H9 (cell line): ENCODE results near the gene GTF2F2. TPM values are rescaled to one million over a fixed set of nuclear protein-coding genes. Genes with fewer than 3 reads are reported as not detected.
A peak's percentile ranks its signal among the peaks of the same experiment; 100 is the strongest.

ENCODE experiments used
- DNase-seq: peaks from one replicate; pipeline ENCODE4 v3.0.0-alpha.2; 2017
- H2AFZ ChIP-seq: one replicate; pipeline ENCODE4 v1.6.1; 2013; ENCODE audit warnings: mild to moderate bottlenecking, low read length, control low read depth, moderate library complexity
- H2AK5ac ChIP-seq: 2 replicates; pipeline ENCODE4 v1.6.1; 2013; ENCODE audit warnings: low read length, control low read depth, mixed read lengths; ENCODE audit not compliant: insufficient read length
- H2BK120ac ChIP-seq: one replicate; pipeline ENCODE4 v1.6.1; 2013; ENCODE audit warnings: low read depth, mild to moderate bottlenecking, low read length, control low read depth, inconsistent platforms; ENCODE audit not compliant: poor library complexity, severe bottlenecking
- H2BK12ac ChIP-seq: 2 replicates; pipeline ENCODE4 v1.6.1; 2013; ENCODE audit warnings: low read length, control low read depth, mixed read lengths, low read depth; ENCODE audit not compliant: insufficient read length
- H2BK15ac ChIP-seq: 2 replicates; pipeline ENCODE4 v1.6.1; 2013; ENCODE audit warnings: low read depth, low read length, control low read depth
- H2BK20ac ChIP-seq: one replicate; pipeline ENCODE4 v1.6.1; 2013; ENCODE audit warnings: low read depth, mild to moderate bottlenecking, low read length, control low read depth, inconsistent platforms; ENCODE audit not compliant: poor library complexity, severe bottlenecking
- H2BK5ac ChIP-seq: 2 replicates; pipeline ENCODE4 v1.6.1; 2013; ENCODE audit warnings: low read length, control low read depth, mixed read lengths; ENCODE audit not compliant: insufficient read length
- H3K14ac ChIP-seq: 2 replicates; pipeline ENCODE4 v1.6.1; 2013; ENCODE audit warnings: low read length, control low read depth; ENCODE audit not compliant: insufficient read depth
- H3K18ac ChIP-seq: 2 replicates; pipeline ENCODE4 v1.6.1; 2013; ENCODE audit warnings: low read depth, mild to moderate bottlenecking, mixed read lengths, low read length, control low read depth; ENCODE audit not compliant: insufficient read length
- H3K23ac ChIP-seq: 2 replicates; pipeline ENCODE4 v1.6.1; 2013; ENCODE audit warnings: low read length, control low read depth, mixed read lengths, low read depth; ENCODE audit not compliant: insufficient read length
- H3K23me2 ChIP-seq: 2 replicates; pipeline ENCODE4 v1.6.1; 2013; ENCODE audit warnings: low read depth, mild to moderate bottlenecking, mixed read lengths, low read length, control low read depth; ENCODE audit not compliant: insufficient read length, poor library complexity, severe bottlenecking
- H3K27ac ChIP-seq: 2 replicates; pipeline ENCODE4 v1.5.1; 2013; ENCODE audit warnings: low read length, control low read depth, mixed read lengths, low read depth; ENCODE audit not compliant: insufficient read length
- H3K27me3 ChIP-seq: 2 replicates; pipeline ENCODE4 v1.6.1; 2013; ENCODE audit warnings: low read length, control low read depth, inconsistent platforms; ENCODE audit not compliant: insufficient read depth
- H3K4ac ChIP-seq: 2 replicates; pipeline ENCODE4 v1.6.1; 2013; ENCODE audit warnings: low read depth, mild to moderate bottlenecking, control low read depth, inconsistent platforms, low read length, moderate library complexity
- H3K4me1 ChIP-seq: 2 replicates; pipeline ENCODE4 v1.6.1; 2013; ENCODE audit warnings: low read length, control low read depth, inconsistent platforms; ENCODE audit not compliant: insufficient read depth
- H3K4me2 ChIP-seq: 2 replicates; pipeline ENCODE4 v1.6.1; 2013; ENCODE audit warnings: low read length, control low read depth, mixed read lengths; ENCODE audit not compliant: insufficient read length, insufficient read depth
- H3K56ac ChIP-seq: 2 replicates; pipeline ENCODE4 v1.6.1; 2013; ENCODE audit warnings: low read depth, mild to moderate bottlenecking, mixed read lengths, low read length, control low read depth; ENCODE audit not compliant: insufficient read length
- H3K79me1 ChIP-seq: 2 replicates; pipeline ENCODE4 v1.6.1; 2013; ENCODE audit warnings: low read depth, mild to moderate bottlenecking, moderate library complexity, low read length, control low read depth, inconsistent platforms; ENCODE audit not compliant: insufficient read depth, poor library complexity, severe bottlenecking
- H3K79me2 ChIP-seq: 2 replicates; pipeline ENCODE4 v1.6.1; 2013; ENCODE audit warnings: low read length, control low read depth, inconsistent platforms; ENCODE audit not compliant: insufficient read depth
- H3K9ac ChIP-seq: 2 replicates; pipeline ENCODE4 v1.6.1; 2013; ENCODE audit warnings: low read length, control low read depth, mixed read lengths; ENCODE audit not compliant: insufficient read length; ENCODE audit errors: extremely low read depth
- H3K9me3 ChIP-seq: one replicate; pipeline ENCODE4 v1.6.1; 2013; ENCODE audit warnings: low read depth, low read length, inconsistent platforms; ENCODE audit not compliant: control insufficient read depth
- H3T11ph ChIP-seq: one replicate; pipeline ENCODE4 v1.6.1; 2013; ENCODE audit warnings: mild to moderate bottlenecking, low read length, control low read depth, inconsistent platforms
- H4K20me1 ChIP-seq: one replicate; pipeline ENCODE4 v1.6.1; 2013; ENCODE audit not compliant: control insufficient read depth, insufficient read length, insufficient read depth
- H4K5ac ChIP-seq: 2 replicates; pipeline ENCODE4 v1.6.1; 2013; ENCODE audit warnings: low read depth, mild to moderate bottlenecking, mixed read lengths, low read length, control low read depth; ENCODE audit not compliant: insufficient read length
- H4K8ac ChIP-seq: replicated peaks from 2 replicates; pipeline ENCODE4 v1.6.1; 2013; ENCODE audit warnings: low read length, control low read depth, mixed read lengths, low read depth; ENCODE audit not compliant: insufficient read length
- H4K91ac ChIP-seq: 2 replicates; pipeline ENCODE4 v1.6.1; 2013; ENCODE audit warnings: low read depth, mild to moderate bottlenecking, moderate library complexity, mixed read lengths, low read length, control low read depth; ENCODE audit not compliant: insufficient read length
- H3K27ac Mint-ChIP-seq, 3 experiments: 2 replicates in 2 of 3; 3 replicates in 1 of 3; pipeline ENCODE4 v1.8.0; 2020 to 2021; ENCODE audit warnings: mixed read lengths in 3 of 3, mild to moderate bottlenecking in 1 of 3, moderate library complexity in 1 of 3
- H3K27me3 Mint-ChIP-seq: 2 replicates; pipeline ENCODE4 v1.8.0; 2021; ENCODE audit warnings: low read depth, mild to moderate bottlenecking, moderate library complexity, mixed read lengths
- H3K36me3 Mint-ChIP-seq, 3 experiments: 2 replicates in 2 of 3; 3 replicates in 1 of 3; pipeline ENCODE4 v1.8.0; 2020 to 2021; ENCODE audit warnings: low read depth in 3 of 3, mixed read lengths in 3 of 3; ENCODE audit not compliant: insufficient read depth in 1 of 3
- H3K4me1 Mint-ChIP-seq, 2 experiments: 2 replicates each; pipeline ENCODE4 v1.8.0; 2020; ENCODE audit warnings: mixed read lengths in 2 of 2
- H3K4me3 Mint-ChIP-seq, 2 experiments: 2 replicates in 1 of 2; 3 replicates in 1 of 2; pipeline ENCODE4 v1.8.0; 2020 to 2021; ENCODE audit warnings: mild to moderate bottlenecking in 2 of 2, mixed read lengths in 2 of 2, moderate library complexity in 1 of 2
- H3K9me3 Mint-ChIP-seq, 2 experiments: 2 replicates in 1 of 2; 3 replicates in 1 of 2; pipeline ENCODE4 v1.8.0; 2020; ENCODE audit warnings: mild to moderate bottlenecking in 2 of 2, mixed read lengths in 2 of 2, moderate library complexity in 1 of 2
- WGBS: extraction: QIAGEN DNeasy Blood & Tissue Kit; methylation state at CpG from one replicate; pipeline ENCODE4 v1.1.7; 2013; ENCODE audit warnings: missing lambda C conversion rate, low lambda C conversion rate, mixed read lengths; ENCODE audit not compliant: insufficient read length; ENCODE audit errors: extremely low coverage; 5-methylcytosine and 5-hydroxymethylcytosine counted together
- total RNA-seq: library from RNA; stranded (reverse); gene quantifications from 2 replicates; pipeline ENCODE4 v1.2.1, GENCODE V29; 2021
- TF ChIP-seq, protein P1 (sequence below): fragments of 200-600 bp; sonication (generic); conservative IDR thresholded peaks from 3 replicates; pipeline ENCODE4 v1.8.0; 2021; ENCODE audit warnings: antibody characterized with exemption, mild to moderate bottlenecking

Gene GTF2F2
- total RNA-seq, 1 experiment from 2014 or later: 29.6 TPM

DNA sequence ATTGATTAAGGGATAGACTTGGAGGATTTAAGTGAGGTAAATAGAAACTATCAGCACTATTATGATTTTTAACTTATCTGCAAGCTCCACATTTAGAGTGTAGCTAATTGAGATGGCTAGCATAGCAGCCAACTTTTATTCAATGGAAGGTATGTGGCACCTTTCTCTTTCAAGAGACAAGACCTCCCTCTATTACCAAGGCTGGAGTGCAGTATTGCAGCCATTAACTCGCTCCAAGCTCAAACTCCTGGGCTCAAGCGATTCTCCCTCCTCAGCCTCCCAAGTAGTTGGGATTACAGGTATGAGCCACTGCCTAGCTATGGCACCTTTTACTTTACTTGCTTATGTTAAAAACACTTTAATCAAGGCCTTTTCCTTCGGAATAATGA, 212.5 kb downstream of the GTF2F2 start:
- Histone ChIP-seq H3K27me3 (no peaks in the 10 kb centered on the region), H3K14ac (no peak overlapping the region), H4K5ac (no peak overlapping the region), H4K91ac (no peak overlapping the region), H2BK15ac (no peak overlapping the region), H3K4me1 (no peaks in the 10 kb centered on the region), H3K4ac (no peak overlapping the region), H2BK5ac (no peak overlapping the region), H3T11ph (no peak overlapping the region), H2AK5ac (no peak overlapping the region), H3K23me2 (no peaks in the 10 kb centered on the region), H2BK12ac (no peak overlapping the region), H2BK120ac (no peak overlapping the region), H3K23ac (no peak overlapping the region), H2BK20ac (no peak overlapping the region), H3K27ac (no peak overlapping the region), H3K56ac (no peak overlapping the region), H3K4me2 (no peak overlapping the region), H3K9me3 (no peaks in the 10 kb centered on the region), H3K18ac (no peak overlapping the region), H2AFZ (no peak overlapping the region), H3K79me1 (no peaks in the 10 kb centered on the region), H4K20me1 (no peaks in the 10 kb centered on the region), H3K9ac (no peak overlapping the region), H4K8ac (no peak overlapping the region), H3K79me2 (no peaks in the 10 kb centered on the region)
- Mint-ChIP-seq H3K4me1 (peaks cover 22 to 41% of the 10 kb centered on the region in 2 experiments), H3K27me3 (no peaks in the 10 kb centered on the region), H3K27ac (peak overlapping the region in 2 of 3 experiments; percentile 22 to 25; a peak in 1 of 7 replicates), H3K9me3 (no peaks in the 10 kb centered on the region), H3K4me3 (no peak overlapping the region), H3K36me3 (peaks cover 22 to 39% (median 26%) of the 10 kb centered on the region in 3 experiments; a peak in 6 of 7 replicates)
- no peak for DNase-seq
- no CpG with 5 or more reads among the region's 3 CpGs for WGBS
- TF ChIP-seq, protein P1, sequence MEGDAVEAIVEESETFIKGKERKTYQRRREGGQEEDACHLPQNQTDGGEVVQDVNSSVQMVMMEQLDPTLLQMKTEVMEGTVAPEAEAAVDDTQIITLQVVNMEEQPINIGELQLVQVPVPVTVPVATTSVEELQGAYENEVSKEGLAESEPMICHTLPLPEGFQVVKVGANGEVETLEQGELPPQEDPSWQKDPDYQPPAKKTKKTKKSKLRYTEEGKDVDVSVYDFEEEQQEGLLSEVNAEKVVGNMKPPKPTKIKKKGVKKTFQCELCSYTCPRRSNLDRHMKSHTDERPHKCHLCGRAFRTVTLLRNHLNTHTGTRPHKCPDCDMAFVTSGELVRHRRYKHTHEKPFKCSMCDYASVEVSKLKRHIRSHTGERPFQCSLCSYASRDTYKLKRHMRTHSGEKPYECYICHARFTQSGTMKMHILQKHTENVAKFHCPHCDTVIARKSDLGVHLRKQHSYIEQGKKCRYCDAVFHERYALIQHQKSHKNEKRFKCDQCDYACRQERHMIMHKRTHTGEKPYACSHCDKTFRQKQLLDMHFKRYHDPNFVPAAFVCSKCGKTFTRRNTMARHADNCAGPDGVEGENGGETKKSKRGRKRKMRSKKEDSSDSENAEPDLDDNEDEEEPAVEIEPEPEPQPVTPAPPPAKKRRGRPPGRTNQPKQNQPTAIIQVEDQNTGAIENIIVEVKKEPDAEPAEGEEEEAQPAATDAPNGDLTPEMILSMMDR: no peak
